Neural progenitor cell (in vitro differentiated cells): ENCODE results near the gene LTBP2. TPM values are rescaled to one million over a fixed set of nuclear protein-coding genes. Genes with fewer than 3 reads are reported as not detected.
A peak's percentile ranks its signal among the peaks of the same experiment; 100 is the strongest.

Experiments
- DNase-seq: peaks from one replicate; pipeline ENCODE4 v3.0.0-alpha.2; 2016; ENCODE audit warnings: low spot score
- H2AFZ ChIP-seq: fragments of 200-600 bp; sonication (generic); replicated peaks from 2 replicates; pipeline ENCODE4 v1.6.1; 2016; ENCODE audit warnings: antibody characterized with exemption
- H3F3A ChIP-seq: fragments of 200-600 bp; sonication (generic); 2 replicates; pipeline ENCODE4 v1.6.1; 2016; ENCODE audit warnings: antibody characterized with exemption, low read depth
- H3K27ac ChIP-seq: fragments of 200-600 bp; sonication (generic); 2 replicates; pipeline ENCODE4 v1.5.1; 2016; ENCODE audit warnings: mild to moderate bottlenecking
- H3K27me3 ChIP-seq: fragments of 200-600 bp; sonication (generic); 2 replicates; pipeline ENCODE4 v1.6.1; 2016; ENCODE audit warnings: mild to moderate bottlenecking, moderate library complexity
- H3K36me3 ChIP-seq: fragments of 200-600 bp; sonication (generic); 2 replicates; pipeline ENCODE4 v1.5.1; 2016
- H3K4me1 ChIP-seq: fragments of 200-600 bp; sonication (generic); 2 replicates; pipeline ENCODE4 v1.6.1; 2016; ENCODE audit warnings: mixed run types
- H3K4me2 ChIP-seq: fragments of 200-600 bp; sonication (generic); 2 replicates; pipeline ENCODE4 v1.6.1; 2016
- H3K4me3 ChIP-seq: fragments of 200-600 bp; sonication (generic); 2 replicates; pipeline ENCODE4 v1.5.1; 2016
- H3K79me2 ChIP-seq: fragments of 200-600 bp; sonication (generic); 2 replicates; pipeline ENCODE4 v1.6.1; 2016; ENCODE audit warnings: low read depth
- H3K9ac ChIP-seq: fragments of 200-600 bp; sonication (generic); 2 replicates; pipeline ENCODE4 v1.6.1; 2016
- H3K9me3 ChIP-seq: fragments of 200-600 bp; sonication (generic); 2 replicates; pipeline ENCODE4 v1.5.1; 2016; ENCODE audit warnings: low read depth
- H4K20me1 ChIP-seq: fragments of 200-600 bp; sonication (generic); 2 replicates; pipeline ENCODE4 v1.6.1; 2016; ENCODE audit warnings: low read depth
- H3K27ac Mint-ChIP-seq: 3 replicates; pipeline ENCODE4 v1.8.0; 2021; ENCODE audit warnings: mixed read lengths
- H3K27me3 Mint-ChIP-seq: 2 replicates; pipeline ENCODE4 v1.8.0; 2022; ENCODE audit warnings: low read depth, mild to moderate bottlenecking, inconsistent platforms, moderate library complexity, mixed read lengths; ENCODE audit not compliant: insufficient read depth
- H3K36me3 Mint-ChIP-seq: 3 replicates; pipeline ENCODE4 v1.8.0; 2021; ENCODE audit warnings: mixed read lengths
- H3K4me1 Mint-ChIP-seq: 3 replicates; pipeline ENCODE4 v1.8.0; 2021; ENCODE audit warnings: mixed read lengths
- H3K4me3 Mint-ChIP-seq: 3 replicates; pipeline ENCODE4 v1.8.0; 2021; ENCODE audit warnings: mild to moderate bottlenecking, moderate library complexity, mixed read lengths
- H3K9me3 Mint-ChIP-seq: 3 replicates; pipeline ENCODE4 v1.8.0; 2020; ENCODE audit warnings: mixed read lengths
- EZH2 ChIP-seq: fragments of 200-600 bp; sonication (generic); IDR thresholded peaks from 2 replicates; pipeline ENCODE4 v1.6.1; 2017; ENCODE audit warnings: antibody characterized with exemption, mild to moderate bottlenecking, moderate library complexity
- EZH2phosphoT487 ChIP-seq: fragments of 200-600 bp; sonication (generic); IDR thresholded peaks from 2 replicates; pipeline ENCODE4 v1.6.1; 2017; ENCODE audit warnings: antibody characterized with exemption
- total RNA-seq: library from RNA; depleted of rRNA; stranded (reverse); fragments of >200 nt; gene quantifications from 2 replicates; pipeline ENCODE4 v1.2.3, GENCODE V29; 2015; ENCODE audit warnings: low replicate concordance
- TF ChIP-seq, protein P1 (sequence below): fragments of 200-600 bp; sonication (generic); IDR thresholded peaks from 2 replicates; pipeline ENCODE4 v1.5.1; 2017; ENCODE audit warnings: antibody characterized with exemption, mild to moderate bottlenecking

Gene LTBP2
- total RNA-seq, 1 donor from 2014 or later = 0.43 TPM

DNA sequence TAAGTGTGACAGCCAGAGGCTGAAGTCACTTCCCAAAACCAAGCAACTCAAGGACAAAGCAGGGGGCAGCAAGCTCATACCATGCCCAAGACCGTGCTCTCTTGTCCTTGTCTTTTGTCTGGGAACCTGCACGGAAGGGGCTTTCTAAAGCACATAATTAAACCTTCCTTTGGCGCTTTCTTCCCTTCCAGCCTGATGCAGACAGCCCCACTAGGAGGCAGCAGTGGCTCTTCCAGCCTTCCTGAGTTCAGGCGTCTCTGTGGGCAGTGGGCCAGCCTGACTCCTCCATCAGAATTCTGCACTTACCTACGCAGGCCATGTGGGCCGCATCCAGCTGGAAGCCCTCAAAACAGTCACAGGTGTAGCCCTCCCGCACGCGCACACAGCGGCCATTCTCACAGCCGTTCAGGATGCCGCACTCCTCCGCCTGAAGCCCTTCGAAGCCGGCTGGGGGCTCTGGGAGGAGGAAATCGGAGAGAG, 110.9 kb downstream of the LTBP2 start:
- Histone ChIP-seq H3K9ac (no peak overlapping the region), H3K36me3 (peaks cover under 1% of the 10 kb centered on the region), H3K9me3 (no peaks in the 10 kb centered on the region), H3K4me2 (peak overlapping the region; percentile 50), H3K27ac (peak overlapping the region; percentile 63), H3K79me2 (peaks cover 4% of the 10 kb centered on the region), H2AFZ (no peak overlapping the region), H3K4me3 (no peak overlapping the region), H4K20me1 (peaks cover 6% of the 10 kb centered on the region), H3K27me3 (no peaks in the 10 kb centered on the region), H3F3A (peaks cover 40% of the 10 kb centered on the region), H3K4me1 (peaks cover 25% of the 10 kb centered on the region)
- Mint-ChIP-seq H3K27ac (peak overlapping the region; percentile 89), H3K4me1 (peaks cover 21% of the 10 kb centered on the region), H3K4me3 (peak overlapping the region; percentile 55), H3K9me3 (no peaks in the 10 kb centered on the region), H3K36me3 (peaks cover 2% of the 10 kb centered on the region), H3K27me3 (peaks cover 4% of the 10 kb centered on the region)
- TF ChIP-seq EZH2 = no peak
- TF ChIP-seq, protein P1, sequence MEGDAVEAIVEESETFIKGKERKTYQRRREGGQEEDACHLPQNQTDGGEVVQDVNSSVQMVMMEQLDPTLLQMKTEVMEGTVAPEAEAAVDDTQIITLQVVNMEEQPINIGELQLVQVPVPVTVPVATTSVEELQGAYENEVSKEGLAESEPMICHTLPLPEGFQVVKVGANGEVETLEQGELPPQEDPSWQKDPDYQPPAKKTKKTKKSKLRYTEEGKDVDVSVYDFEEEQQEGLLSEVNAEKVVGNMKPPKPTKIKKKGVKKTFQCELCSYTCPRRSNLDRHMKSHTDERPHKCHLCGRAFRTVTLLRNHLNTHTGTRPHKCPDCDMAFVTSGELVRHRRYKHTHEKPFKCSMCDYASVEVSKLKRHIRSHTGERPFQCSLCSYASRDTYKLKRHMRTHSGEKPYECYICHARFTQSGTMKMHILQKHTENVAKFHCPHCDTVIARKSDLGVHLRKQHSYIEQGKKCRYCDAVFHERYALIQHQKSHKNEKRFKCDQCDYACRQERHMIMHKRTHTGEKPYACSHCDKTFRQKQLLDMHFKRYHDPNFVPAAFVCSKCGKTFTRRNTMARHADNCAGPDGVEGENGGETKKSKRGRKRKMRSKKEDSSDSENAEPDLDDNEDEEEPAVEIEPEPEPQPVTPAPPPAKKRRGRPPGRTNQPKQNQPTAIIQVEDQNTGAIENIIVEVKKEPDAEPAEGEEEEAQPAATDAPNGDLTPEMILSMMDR = peak; percentile 73
- peak; percentile 89 for DNase-seq

DNA sequence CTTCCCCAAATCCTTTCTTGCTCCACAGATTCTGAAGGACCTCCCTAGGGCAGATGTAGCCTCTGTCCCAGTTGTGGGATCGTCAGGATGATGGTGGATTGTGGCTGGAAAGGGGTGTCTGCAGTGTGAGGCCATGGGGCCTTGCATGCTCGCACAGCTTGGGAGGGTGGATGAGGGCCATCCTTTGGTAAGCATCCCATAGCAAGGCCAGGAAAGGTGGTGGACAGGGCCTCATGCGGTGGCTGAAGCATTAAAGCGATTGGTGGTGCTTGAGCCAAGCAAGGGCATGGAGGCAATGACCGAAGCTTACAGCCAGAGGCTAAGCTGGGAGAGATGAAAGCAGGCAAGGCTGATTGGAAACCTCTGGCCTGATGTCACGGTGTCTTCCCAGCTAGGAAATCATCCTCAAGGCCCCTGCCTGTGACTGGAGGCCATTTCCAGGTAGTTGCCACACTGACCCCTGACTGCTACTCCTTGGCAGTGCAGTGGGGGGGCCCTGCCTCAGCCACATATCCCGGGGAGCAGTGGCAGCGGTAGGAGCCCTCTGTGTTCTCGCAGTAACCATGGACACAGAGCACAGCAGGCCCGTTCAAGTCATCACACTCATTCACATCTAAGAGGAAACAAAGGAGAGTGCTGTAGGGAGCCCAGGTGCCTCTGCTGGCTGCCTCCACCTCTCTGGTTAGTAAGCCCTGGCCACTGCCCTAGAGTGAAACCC, 111.5 kb downstream of the LTBP2 start:
- Mint-ChIP-seq H3K27ac (peak overlapping the region; percentile 89), H3K4me1 (peaks cover 18% of the 10 kb centered on the region), H3K27me3 (peaks cover 4% of the 10 kb centered on the region), H3K36me3 (peaks cover 2% of the 10 kb centered on the region), H3K4me3 (no peak overlapping the region), H3K9me3 (no peaks in the 10 kb centered on the region)
- no peak overlapping the region for H3K9ac ChIP-seq
- H3K79me2 ChIP-seq = peaks cover 9% of the 10 kb centered on the region
- peaks cover 7% of the 10 kb centered on the region for H3K36me3 ChIP-seq
- H2AFZ ChIP-seq = no peak overlapping the region
- TF ChIP-seq EZH2 (no peak), EZH2phosphoT487 (no peak)
- TF ChIP-seq, protein P1 = no peak
- no peak overlapping the region for H3K4me3 ChIP-seq
- no peaks in the 10 kb centered on the region for H3K27me3 ChIP-seq
- H3K9me3 ChIP-seq = no peaks in the 10 kb centered on the region
- H3K4me2 ChIP-seq = peak overlapping the region; percentile 50
- H3K4me1 ChIP-seq = peaks cover 25% of the 10 kb centered on the region
- peaks cover 6% of the 10 kb centered on the region for H4K20me1 ChIP-seq
- DNase-seq = peak; percentile 68
- H3K27ac ChIP-seq = peak overlapping the region; percentile 63
- peaks cover 40% of the 10 kb centered on the region for H3F3A ChIP-seq

DNA sequence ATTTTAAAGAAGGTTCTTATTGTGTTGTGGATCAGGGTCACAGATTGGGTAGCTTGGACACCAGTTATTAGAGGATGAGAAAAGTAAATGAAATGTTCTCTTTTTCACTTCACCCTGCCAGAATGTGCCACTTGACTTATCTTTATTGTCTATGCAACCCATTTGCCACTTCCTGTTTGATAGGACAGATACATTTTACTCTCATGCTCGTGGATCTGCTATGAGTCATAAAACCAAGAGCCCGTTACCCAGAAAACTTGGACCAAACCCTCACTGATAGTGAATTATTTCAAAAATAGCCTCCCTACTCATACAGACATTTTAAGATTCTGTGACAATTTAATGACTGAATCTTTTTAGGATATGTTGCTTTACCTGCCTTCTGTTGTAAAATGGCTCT, 116.7 kb downstream of the LTBP2 start:
- no peak overlapping the region for H2AFZ ChIP-seq
- peaks cover 12% of the 10 kb centered on the region for H3K4me1 ChIP-seq
- no peak overlapping the region for H3K9ac ChIP-seq
- no peaks in the 10 kb centered on the region for H3K9me3 ChIP-seq
- H3F3A ChIP-seq = peaks cover 36% of the 10 kb centered on the region
- H3K4me2 ChIP-seq = peak overlapping the region; percentile 98
- H3K27me3 ChIP-seq = no peaks in the 10 kb centered on the region
- Mint-ChIP-seq H3K27me3 (peaks cover 2% of the 10 kb centered on the region), H3K36me3 (peaks cover 5% of the 10 kb centered on the region), H3K27ac (no peak overlapping the region), H3K9me3 (no peaks in the 10 kb centered on the region), H3K4me1 (peaks cover 12% of the 10 kb centered on the region), H3K4me3 (no peak overlapping the region)
- H3K4me3 ChIP-seq = peak overlapping the region; percentile 88
- TF ChIP-seq EZH2phosphoT487 (no peak), EZH2 (no peak)
- TF ChIP-seq, protein P1 = no peak
- H3K79me2 ChIP-seq = peaks cover 51% of the 10 kb centered on the region
- H3K27ac ChIP-seq = no peak overlapping the region
- H3K36me3 ChIP-seq = peaks cover 14% of the 10 kb centered on the region
- no peak for DNase-seq
- peaks cover 22% of the 10 kb centered on the region for H4K20me1 ChIP-seq
